Gastroesophageal sphincter (tissue), 3 donors: ENCODE data around the gene ALG5.

Experiments used
- CTCF ChIP-seq, 4 experiments: fragments of 200-600 bp in 2 of 4; fragments of 450-650 bp in 2 of 4; sonication (generic) in 1 of 4; IDR thresholded peaks; one replicate each; pipeline ENCODE4 v1.5.1; 2017 to 2019; ENCODE audit warnings: antibody characterized with exemption in 4 of 4, mild to moderate bottlenecking in 2 of 4, moderate library complexity in 2 of 4
- EP300 ChIP-seq: sonication (generic); formaldehyde crosslinking; IDR thresholded peaks from one replicate; pipeline ENCODE4 v1.6.1; 2017; ENCODE audit warnings: antibody characterized with exemption, mild to moderate bottlenecking
- POLR2A ChIP-seq, 2 donors: fragments of 450-650 bp; IDR thresholded peaks; one replicate each; pipeline ENCODE4 v1.6.1; 2017; ENCODE audit warnings: antibody characterized with exemption in 2 of 2, mild to moderate bottlenecking in 2 of 2, moderate library complexity in 1 of 2
- POLR2AphosphoS5 ChIP-seq: sonication (generic); formaldehyde crosslinking; IDR thresholded peaks from one replicate; pipeline ENCODE4 v1.6.1; 2017; ENCODE audit warnings: antibody characterized with exemption

- no peak for TF ChIP-seq POLR2A (IDR thresholded peaks at IDR 0.05)
- TF ChIP-seq EP300: no peak
- TF ChIP-seq POLR2AphosphoS5: no peak
- TF ChIP-seq CTCF (IDR thresholded peaks at IDR 0.05): no peak
Observed at GRCh38 chr13:37027639-37028038, 28.5 kb upstream of the ALG5 start.
